ENCODE measurements around the gene CXXC4.

Gene CXXC4

GRCh38 chr4:104425948-104426347, 68.7 kb downstream of the CXXC4 start:
- no peak overlapping the region for H3K4me3 ChIP-seq (ENCODE audit: low read depth, low read length)
- no peak for TF ChIP-seq CTCF (IDR thresholded peaks at IDR 0.05; ENCODE audit: insufficient read depth, low read depth, low read length, missing control alignments)
- peak; percentile 22 for DNase-seq (ENCODE audit: low read depth)

- DNase-seq (ENCODE audit: low read depth): no peak
- TF ChIP-seq CTCF (IDR thresholded peaks at IDR 0.05; ENCODE audit: insufficient read depth, low read depth, low read length, missing control alignments): no peak
- H3K4me3 ChIP-seq (ENCODE audit: low read depth, low read length): no peak overlapping the region
These were observed 69.7 kb downstream of the CXXC4 start for GRCh38 chr4:104424989-104425388.

GRCh38 chr4:104424475-104424941, 70.2 kb downstream of the CXXC4 start:
- no peak overlapping the region for H3K4me3 ChIP-seq (ENCODE audit: low read depth, low read length)
- no peak for TF ChIP-seq CTCF (IDR thresholded peaks at IDR 0.05; ENCODE audit: insufficient read depth, low read depth, low read length, missing control alignments)
- DNase-seq (ENCODE audit: low read depth): no peak

GRCh38 chr4:104421566-104421965, 73.1 kb downstream of the CXXC4 start:
- no peak overlapping the region for H3K4me3 ChIP-seq (ENCODE audit: low read depth, low read length)
- TF ChIP-seq CTCF (IDR thresholded peaks at IDR 0.05; ENCODE audit: insufficient read depth, low read depth, low read length, missing control alignments): no peak
- DNase-seq (ENCODE audit: low read depth): no peak

- H3K4me3 ChIP-seq (ENCODE audit: low read depth, low read length): no peak overlapping the region
- TF ChIP-seq CTCF (IDR thresholded peaks at IDR 0.05; ENCODE audit: insufficient read depth, low read depth, low read length, missing control alignments): no peak
- no peak for DNase-seq (ENCODE audit: low read depth)
These were observed 73.9 kb downstream of the CXXC4 start for GRCh38 chr4:104420766-104421165.
